GM12865 (cell line): ENCODE data around the gene DUSP9.

Source experiments
- DNase-seq: peaks from one replicate; pipeline ENCODE4 v3.0.0; 2010; ENCODE audit warnings: low read depth
- H3K4me3 ChIP-seq: 2 replicates; pipeline ENCODE4 v1.5.1; 2011; ENCODE audit warnings: mild to moderate bottlenecking, low read depth, low read length, control low read depth
- TF ChIP-seq, protein P1 (sequence below): IDR thresholded peaks from 2 replicates; pipeline ENCODE4 v1.5.1; 2011; ENCODE audit warnings: low read length, control low read depth, low read depth, inconsistent platforms; ENCODE audit not compliant: insufficient read depth; ENCODE audit errors: missing control alignments

DUSP9 gene

GRCh38 chrX:153669901-153670731 lies 23.1 kb downstream of the DUSP9 start:
- TF ChIP-seq, protein P1, sequence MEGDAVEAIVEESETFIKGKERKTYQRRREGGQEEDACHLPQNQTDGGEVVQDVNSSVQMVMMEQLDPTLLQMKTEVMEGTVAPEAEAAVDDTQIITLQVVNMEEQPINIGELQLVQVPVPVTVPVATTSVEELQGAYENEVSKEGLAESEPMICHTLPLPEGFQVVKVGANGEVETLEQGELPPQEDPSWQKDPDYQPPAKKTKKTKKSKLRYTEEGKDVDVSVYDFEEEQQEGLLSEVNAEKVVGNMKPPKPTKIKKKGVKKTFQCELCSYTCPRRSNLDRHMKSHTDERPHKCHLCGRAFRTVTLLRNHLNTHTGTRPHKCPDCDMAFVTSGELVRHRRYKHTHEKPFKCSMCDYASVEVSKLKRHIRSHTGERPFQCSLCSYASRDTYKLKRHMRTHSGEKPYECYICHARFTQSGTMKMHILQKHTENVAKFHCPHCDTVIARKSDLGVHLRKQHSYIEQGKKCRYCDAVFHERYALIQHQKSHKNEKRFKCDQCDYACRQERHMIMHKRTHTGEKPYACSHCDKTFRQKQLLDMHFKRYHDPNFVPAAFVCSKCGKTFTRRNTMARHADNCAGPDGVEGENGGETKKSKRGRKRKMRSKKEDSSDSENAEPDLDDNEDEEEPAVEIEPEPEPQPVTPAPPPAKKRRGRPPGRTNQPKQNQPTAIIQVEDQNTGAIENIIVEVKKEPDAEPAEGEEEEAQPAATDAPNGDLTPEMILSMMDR, result no peak
- no peak for DNase-seq
- H3K4me3 ChIP-seq, result no peak overlapping the region

DNA sequence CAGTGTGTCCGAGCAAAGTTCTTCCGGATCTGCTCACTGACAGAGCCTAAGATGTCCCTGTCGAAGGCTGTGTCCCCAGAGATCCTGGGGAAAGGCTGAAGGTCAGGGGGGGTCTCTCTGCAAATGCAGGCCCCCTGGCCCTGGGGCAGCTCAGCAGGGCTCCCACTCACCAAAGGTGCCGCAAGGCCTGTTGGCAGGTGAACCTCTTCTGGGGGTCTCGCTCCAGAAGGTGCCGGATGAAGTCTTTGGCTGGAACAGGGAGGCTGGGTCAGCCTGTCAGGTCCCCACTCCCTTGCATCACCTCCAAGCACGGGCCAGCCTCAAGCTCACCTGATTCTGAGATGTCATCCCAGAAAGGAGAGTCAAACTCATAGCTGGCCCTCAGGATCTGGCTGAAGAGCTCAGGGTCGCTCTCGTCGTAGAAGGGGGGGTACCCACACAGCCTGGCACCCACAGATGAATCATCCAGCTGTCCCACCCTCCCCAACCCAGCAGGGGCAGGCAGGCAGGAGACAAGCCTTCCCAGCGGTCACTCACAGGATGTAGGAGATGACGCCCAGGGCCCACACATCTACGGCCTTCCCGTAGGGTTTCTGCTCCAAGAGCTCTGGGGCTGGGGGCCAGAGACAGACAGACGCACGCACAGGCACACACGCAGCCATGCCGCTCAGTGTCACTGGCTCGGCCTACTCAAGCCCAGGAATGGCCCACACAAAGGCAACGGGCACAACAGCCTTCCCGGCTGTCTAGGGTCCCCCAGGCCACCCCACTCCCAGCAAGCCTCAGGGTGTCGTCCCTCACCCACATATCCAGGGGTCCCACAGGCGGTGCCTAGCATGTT lies 24.0 kb downstream of the DUSP9 start:
- DNase-seq, result no peak
- TF ChIP-seq, protein P1, result no peak
- no peak overlapping the region for H3K4me3 ChIP-seq

DNA sequence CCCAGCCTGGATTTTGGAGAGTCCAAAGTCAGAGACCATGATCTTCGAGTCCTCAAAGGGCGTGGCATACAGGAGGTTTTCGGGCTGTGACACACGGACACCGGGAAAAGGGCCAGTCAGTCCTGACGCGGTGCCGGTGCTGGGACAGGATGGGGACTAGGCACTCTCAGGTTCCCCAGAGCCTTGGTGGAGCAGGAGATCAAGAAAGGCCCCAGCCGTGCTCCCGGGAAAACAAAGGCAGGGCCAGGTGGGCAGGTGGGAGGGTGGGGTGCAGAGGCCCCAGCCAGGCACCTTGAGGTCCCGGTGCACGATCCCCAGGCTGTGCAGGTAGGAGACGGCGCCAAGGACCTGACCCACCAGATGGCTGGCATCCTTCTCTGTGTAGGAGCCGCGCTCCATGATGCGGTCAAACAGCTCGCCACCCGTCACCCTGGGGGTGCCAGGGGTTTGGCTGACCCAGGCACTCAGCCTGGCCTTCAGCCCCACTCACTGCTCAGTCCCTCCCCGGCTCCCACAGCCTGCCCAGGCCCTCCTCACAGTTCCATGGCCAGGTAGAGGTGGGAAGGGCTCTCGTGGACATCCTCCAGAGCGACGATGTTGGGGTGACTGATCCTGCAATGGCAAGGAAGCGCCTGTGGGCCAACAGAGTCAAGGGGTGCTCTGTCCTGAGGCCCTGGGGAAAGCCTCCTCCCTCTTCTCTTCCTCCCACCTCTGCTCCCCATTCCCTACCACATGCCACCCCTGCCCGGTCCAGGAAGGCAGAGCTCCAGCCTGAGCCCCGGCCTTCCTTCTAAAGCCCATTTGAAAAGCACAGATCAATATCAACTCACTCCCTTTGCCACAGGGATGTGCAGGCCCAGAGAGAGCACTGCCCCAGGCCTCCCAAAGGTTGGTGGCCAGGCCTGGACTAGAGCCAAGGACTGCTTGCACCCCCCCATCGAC lies 24.9 kb downstream of the DUSP9 start:
- TF ChIP-seq, protein P1, result no peak
- DNase-seq, result no peak
- no peak overlapping the region for H3K4me3 ChIP-seq

- DNase-seq, result no peak
- TF ChIP-seq, protein P1, result no peak
- H3K4me3 ChIP-seq, result no peak overlapping the region
Measured at GRCh38 chrX:153672531-153673427, 25.8 kb downstream of the DUSP9 start.

DNA sequence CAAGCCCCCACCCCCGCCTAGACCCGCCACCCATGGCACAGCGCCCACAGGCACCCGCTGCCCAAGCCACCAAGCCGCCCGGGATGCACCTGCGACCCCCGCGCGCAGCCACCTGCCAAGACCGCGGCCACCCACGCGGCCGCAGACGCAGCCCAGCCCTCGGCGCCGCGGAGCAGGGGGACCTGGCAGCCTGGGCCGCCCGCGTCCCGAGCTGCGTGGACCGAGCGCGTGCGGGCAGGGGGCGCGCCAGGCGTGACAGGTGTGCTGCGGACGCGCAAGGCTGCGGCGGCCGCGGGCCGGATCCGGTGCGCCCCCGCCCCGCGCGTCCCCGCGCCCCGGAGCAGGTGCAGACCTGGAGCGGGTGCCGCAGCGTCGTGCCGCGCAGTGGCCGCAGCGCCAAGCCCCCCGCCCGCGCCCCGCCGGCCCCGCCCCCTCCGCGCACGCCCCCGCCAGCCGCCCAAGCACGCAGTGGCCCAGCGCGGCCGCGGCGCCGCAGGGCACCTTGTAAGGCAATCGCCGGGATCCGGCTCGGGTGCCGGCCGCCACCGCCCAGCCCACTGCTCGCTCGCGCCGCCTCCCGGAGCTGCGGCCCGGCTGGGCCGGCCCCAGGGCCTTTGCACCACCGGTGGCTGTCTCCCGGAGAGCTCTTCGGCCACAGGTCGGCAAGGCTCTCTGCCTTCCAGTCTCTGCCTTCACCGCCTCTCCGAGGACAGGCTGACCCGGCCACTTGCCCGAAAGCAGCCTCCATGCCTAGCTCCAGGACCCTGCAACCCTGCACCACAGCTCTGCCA lies 26.6 kb downstream of the DUSP9 start, which contains the start of gene PNCK:
TSS of gene PNCK (minus strand) at position 386 of the 791 bp plus-strand sequence. CDS start 737 bp downstream, outside the sequence.
- no peak within 1 kb of the TSS for H3K4me3 ChIP-seq
- TF ChIP-seq, protein P1, result no peak
- DNase-seq, result no peak
